GM12875 (cell line): ENCODE measurements around the gene RAPH1.

Experiments
- H3K4me3 ChIP-seq: one replicate; pipeline ENCODE4 v1.5.1; 2011; ENCODE audit warnings: low read depth, low read length, control low read depth
- TF ChIP-seq, protein P1 (sequence below): IDR thresholded peaks from 2 replicates; pipeline ENCODE4 v1.5.1; 2011; ENCODE audit warnings: low read depth, mild to moderate bottlenecking, control low read depth, inconsistent platforms, low read length, moderate library complexity, borderline replicate concordance; ENCODE audit not compliant: insufficient read depth

The RAPH1 gene

DNA sequence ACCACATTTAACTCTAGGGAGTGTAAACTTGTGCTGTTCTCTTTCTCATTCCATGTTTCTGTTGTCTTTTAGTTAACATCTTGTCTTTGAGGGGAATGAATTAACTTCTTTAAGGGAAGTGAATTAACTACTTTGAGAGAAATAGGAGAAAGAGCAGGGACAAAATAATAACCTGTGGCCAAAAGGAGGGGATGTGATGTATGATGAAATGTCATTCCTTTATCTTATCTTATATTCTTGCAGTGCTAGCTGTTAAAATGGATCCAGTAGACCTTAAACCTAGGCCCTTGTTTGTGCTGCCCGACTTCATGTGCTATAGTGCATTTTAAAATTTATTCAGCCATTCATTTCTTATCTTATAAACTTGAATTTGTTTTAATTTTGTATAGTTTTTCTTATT, 188.5 kb downstream of the RAPH1 start:
- no peak overlapping the region for H3K4me3 ChIP-seq
- TF ChIP-seq, protein P1, sequence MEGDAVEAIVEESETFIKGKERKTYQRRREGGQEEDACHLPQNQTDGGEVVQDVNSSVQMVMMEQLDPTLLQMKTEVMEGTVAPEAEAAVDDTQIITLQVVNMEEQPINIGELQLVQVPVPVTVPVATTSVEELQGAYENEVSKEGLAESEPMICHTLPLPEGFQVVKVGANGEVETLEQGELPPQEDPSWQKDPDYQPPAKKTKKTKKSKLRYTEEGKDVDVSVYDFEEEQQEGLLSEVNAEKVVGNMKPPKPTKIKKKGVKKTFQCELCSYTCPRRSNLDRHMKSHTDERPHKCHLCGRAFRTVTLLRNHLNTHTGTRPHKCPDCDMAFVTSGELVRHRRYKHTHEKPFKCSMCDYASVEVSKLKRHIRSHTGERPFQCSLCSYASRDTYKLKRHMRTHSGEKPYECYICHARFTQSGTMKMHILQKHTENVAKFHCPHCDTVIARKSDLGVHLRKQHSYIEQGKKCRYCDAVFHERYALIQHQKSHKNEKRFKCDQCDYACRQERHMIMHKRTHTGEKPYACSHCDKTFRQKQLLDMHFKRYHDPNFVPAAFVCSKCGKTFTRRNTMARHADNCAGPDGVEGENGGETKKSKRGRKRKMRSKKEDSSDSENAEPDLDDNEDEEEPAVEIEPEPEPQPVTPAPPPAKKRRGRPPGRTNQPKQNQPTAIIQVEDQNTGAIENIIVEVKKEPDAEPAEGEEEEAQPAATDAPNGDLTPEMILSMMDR = no peak

DNA sequence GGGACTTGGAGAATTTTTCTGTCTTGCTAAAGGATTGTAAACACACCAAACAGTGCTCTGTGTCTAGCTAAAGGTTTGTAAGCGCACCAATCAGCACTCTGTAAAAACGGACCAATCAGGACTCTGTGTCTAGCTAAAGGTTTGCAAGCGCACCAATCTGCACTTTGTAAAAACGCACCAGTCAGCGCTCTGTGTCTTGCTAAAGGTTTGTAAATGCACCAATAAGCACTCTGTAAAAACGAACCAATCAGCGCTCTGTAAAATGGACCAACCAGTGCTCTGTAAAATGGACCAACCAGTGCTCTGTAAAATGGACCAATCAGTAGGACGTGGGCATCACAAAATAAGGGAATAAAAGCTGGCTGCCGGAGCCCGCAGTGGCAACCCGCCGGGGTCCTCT, 190.4 kb downstream of the RAPH1 start:
- H3K4me3 ChIP-seq = no peak overlapping the region
- TF ChIP-seq, protein P1 = no peak
